Fibroblast of villous mesenchyme (primary cell): ENCODE measurements around the gene KRT25. TPM values are rescaled to one million over a fixed set of nuclear protein-coding genes. Genes with fewer than 3 reads are reported as not detected.

Experiments
- DNase-seq: peaks from one replicate; pipeline ENCODE4 v3.0.0-alpha.2; 2010; ENCODE audit warnings: low read depth
- H3K4me3 ChIP-seq: 2 replicates; pipeline ENCODE4 v1.5.1; 2011; ENCODE audit warnings: low read depth, mild to moderate bottlenecking, low read length
- CTCF ChIP-seq: IDR thresholded peaks from 2 replicates; pipeline ENCODE4 v1.5.1; 2012; ENCODE audit warnings: low read depth, mild to moderate bottlenecking, low read length; ENCODE audit not compliant: insufficient read depth
- total RNA-seq: library from RNA; depleted of rRNA; stranded (reverse); fragments of >200 nt; gene quantifications from 2 replicates; pipeline ENCODE4 v1.2.3, GENCODE V29; 2012

Gene KRT25
- total RNA-seq, 1 donor = not detected

- H3K4me3 ChIP-seq = no peak overlapping the region
- no peak for TF ChIP-seq CTCF
- no peak for DNase-seq
These were observed 23.3 kb upstream of the KRT25 start for GRCh38 chr17:40778461-40778860.

GRCh38 chr17:40777971-40778370 lies 22.8 kb upstream of the KRT25 start:
- H3K4me3 ChIP-seq = no peak overlapping the region
- no peak for DNase-seq
- no peak for TF ChIP-seq CTCF

GRCh38 chr17:40777459-40777858 lies 22.3 kb upstream of the KRT25 start:
- no peak for TF ChIP-seq CTCF
- H3K4me3 ChIP-seq = no peak overlapping the region
- no peak for DNase-seq

- no peak for TF ChIP-seq CTCF
- no peak overlapping the region for H3K4me3 ChIP-seq
- no peak for DNase-seq
These were observed 20.8 kb upstream of the KRT25 start for GRCh38 chr17:40775945-40776344.

GRCh38 chr17:40772101-40772500 lies 17.0 kb upstream of the KRT25 start, which contains the start of gene KRT26:
Gene KRT26, minus strand, starts transcription at chr17:40772201. Its CDS starts 88 bp downstream, at chr17:40772113.
- no peak for DNase-seq
- H3K4me3 ChIP-seq = no peak within 1 kb of the TSS
- TF ChIP-seq CTCF = no peak

- no peak for DNase-seq
- TF ChIP-seq CTCF = no peak
These were observed 10.5 kb upstream of the KRT25 start for GRCh38 chr17:40765657-40766056.

GRCh38 chr17:40763752-40764151 lies 8.6 kb upstream of the KRT25 start:
- H3K4me3 ChIP-seq = no peak overlapping the region
- DNase-seq = no peak
- TF ChIP-seq CTCF = no peak

More at GRCh38 chr17:40765657-40766056, 10.5 kb upstream of the KRT25 start:
- no peak overlapping the region for H3K4me3 ChIP-seq
